ENCODE measurements around the gene TECR. TPM values are rescaled to one million over a fixed set of nuclear protein-coding genes. Genes with fewer than 3 reads are reported as not detected.

The TECR gene
- total and polyA plus RNA-seq, 2 donors (not counting 3 experiments of a cell fraction or from before 2014, with no cell fraction given): 109 to 193 TPM

DNA sequence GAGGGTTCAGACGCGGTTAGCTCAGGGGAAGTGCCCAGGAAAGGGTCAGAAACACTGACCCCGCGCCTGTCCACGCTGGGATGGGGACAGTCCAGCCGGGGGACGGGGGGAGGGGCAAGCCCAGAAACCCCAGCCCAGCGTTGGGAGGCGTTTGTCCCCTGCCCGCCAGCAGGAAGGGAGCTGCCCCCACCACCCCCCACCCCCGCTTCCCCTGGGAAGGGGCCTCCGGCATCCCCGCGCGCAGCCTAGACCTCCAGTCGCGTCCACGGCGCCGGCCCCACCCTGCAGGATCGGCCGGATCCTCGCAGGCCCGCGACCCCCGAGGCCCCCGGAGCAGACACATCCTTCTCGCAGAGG is 33.7 kb upstream of the TECR start:
- FAIRE-seq: peak; percentile 21

More for the DNA sequence above, 33.7 kb upstream of the TECR start:
- TF ChIP-seq FOS (IDR thresholded peaks at IDR 0.05; ENCODE audit: borderline replicate concordance, insufficient read depth, low read length) (no peak), JUN (IDR thresholded peaks at IDR 0.05; ENCODE audit: borderline replicate concordance, insufficient read depth, insufficient read length, low read depth) (no peak), MAX (IDR thresholded peaks at IDR 0.05; ENCODE audit: insufficient read depth, insufficient read length) (no peak), MYC (IDR thresholded peaks at IDR 0.05; ENCODE audit: low read depth, low read length) (no peak), EZH2 (IDR thresholded peaks at IDR 0.05; ENCODE audit: borderline replicate concordance, low read depth, low read length, severe bottlenecking) (no peak), POLR2A (IDR thresholded peaks at IDR 0.05; ENCODE audit: low read depth, low read length) (no peak), POLR2AphosphoS5 (IDR thresholded peaks at IDR 0.05; ENCODE audit: insufficient read depth, low read depth, low read length) (no peak), GATA2 (IDR thresholded peaks at IDR 0.05; ENCODE audit: insufficient read depth, insufficient read length, low read depth, low read length) (no peak)
- TF ChIP-seq, protein P1, sequence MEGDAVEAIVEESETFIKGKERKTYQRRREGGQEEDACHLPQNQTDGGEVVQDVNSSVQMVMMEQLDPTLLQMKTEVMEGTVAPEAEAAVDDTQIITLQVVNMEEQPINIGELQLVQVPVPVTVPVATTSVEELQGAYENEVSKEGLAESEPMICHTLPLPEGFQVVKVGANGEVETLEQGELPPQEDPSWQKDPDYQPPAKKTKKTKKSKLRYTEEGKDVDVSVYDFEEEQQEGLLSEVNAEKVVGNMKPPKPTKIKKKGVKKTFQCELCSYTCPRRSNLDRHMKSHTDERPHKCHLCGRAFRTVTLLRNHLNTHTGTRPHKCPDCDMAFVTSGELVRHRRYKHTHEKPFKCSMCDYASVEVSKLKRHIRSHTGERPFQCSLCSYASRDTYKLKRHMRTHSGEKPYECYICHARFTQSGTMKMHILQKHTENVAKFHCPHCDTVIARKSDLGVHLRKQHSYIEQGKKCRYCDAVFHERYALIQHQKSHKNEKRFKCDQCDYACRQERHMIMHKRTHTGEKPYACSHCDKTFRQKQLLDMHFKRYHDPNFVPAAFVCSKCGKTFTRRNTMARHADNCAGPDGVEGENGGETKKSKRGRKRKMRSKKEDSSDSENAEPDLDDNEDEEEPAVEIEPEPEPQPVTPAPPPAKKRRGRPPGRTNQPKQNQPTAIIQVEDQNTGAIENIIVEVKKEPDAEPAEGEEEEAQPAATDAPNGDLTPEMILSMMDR (IDR thresholded peaks at IDR 0.05; ENCODE audit: extremely low read depth in 1 of 2, insufficient read depth in 1 of 2, low read depth in 1 of 2, low read length in 2 of 2): no peak
- dilution Hi-C loops (cut with MboI; ENCODE audit: extremely low pct_ligation_motif_present, low sequenced_read_pairs) (no loop called here), intact Hi-C loops (cut with micrococcal nuclease) (loop anchor here (1.0 kb wide), 1 partner anchor 22 kb away; no protein-coding TSS in a partner anchor)
- H3K79me2 ChIP-seq (ENCODE audit: control insufficient read depth, insufficient read depth, low read length): peaks cover 23% of the 10 kb centered on the region
- peak overlapping the region; percentile 50 to 95 (median 68) for H3K4me3 ChIP-seq (replicated peaks in 1 of 3; ENCODE audit: insufficient read depth in 1 of 3, low read depth in 1 of 3, low read length in 3 of 3)
- H3K4me2 ChIP-seq (ENCODE audit: insufficient read depth, low read length): peak overlapping the region; percentile 83
- no peak overlapping the region for H3K27ac ChIP-seq (ENCODE audit: insufficient read depth, low read depth, low read length)
- H3K36me3 ChIP-seq (ENCODE audit: control insufficient read depth in 2 of 2, extremely low read depth in 1 of 2, insufficient read depth in 2 of 2, low read length in 2 of 2): peaks cover 0 to 5% of the 10 kb centered on the region in 2 experiments
- H3K4me1 ChIP-seq (ENCODE audit: control insufficient read depth, extremely low read depth, insufficient read depth, low read length): peaks cover 23% of the 10 kb centered on the region
- H3K9me3 ChIP-seq (replicated peaks; ENCODE audit: control insufficient read depth, insufficient read depth, low read length): no peaks in the 10 kb centered on the region
- DNase-seq (ENCODE audit: low read depth, low spot score): no peak
- H2AFZ ChIP-seq (ENCODE audit: low read depth, low read length): no peak overlapping the region
- no peaks in the 10 kb centered on the region for H4K20me1 ChIP-seq (replicated peaks; ENCODE audit: control insufficient read depth, extremely low read depth, insufficient read depth, low read length)
- no TSS peak for BruUV-seq (replicated peaks)
- POLR2A ChIA-PET: interaction anchor here (1.6 kb wide), 1 partner anchor 22 kb away, joined by 8 read pairs; the partner anchor contains the start of gene DNAJB1
- H3K27me3 ChIP-seq (ENCODE audit: control insufficient read depth in 2 of 2, insufficient read depth in 2 of 2, low read length in 2 of 2): no peaks in the 10 kb centered on the region
- CTCF ChIA-PET: interaction anchor here (0.6 to 2.9 kb wide), 7 partner anchors 10 to 1049 kb away, joined by 3 to 13 read pairs (median 3); partner anchors contain the start of gene PTGER1
- peak overlapping the region; percentile 17 for H3K9ac ChIP-seq (replicated peaks; ENCODE audit: extremely low read depth, insufficient read depth, low read length)
- no peaks in the 10 kb centered on the region for H3K9me1 ChIP-seq (replicated peaks; ENCODE audit: control insufficient read depth, extremely low read depth, insufficient read depth, low read length)
